Measurements from ENCODE around the gene DHRS4L2.
"Not testable (repeated sequence)": the region's sequence is repeated elsewhere in the genome, so short reads cannot be mapped to it uniquely, and the experiment has no call there.

The DHRS4L2 gene

DNA sequence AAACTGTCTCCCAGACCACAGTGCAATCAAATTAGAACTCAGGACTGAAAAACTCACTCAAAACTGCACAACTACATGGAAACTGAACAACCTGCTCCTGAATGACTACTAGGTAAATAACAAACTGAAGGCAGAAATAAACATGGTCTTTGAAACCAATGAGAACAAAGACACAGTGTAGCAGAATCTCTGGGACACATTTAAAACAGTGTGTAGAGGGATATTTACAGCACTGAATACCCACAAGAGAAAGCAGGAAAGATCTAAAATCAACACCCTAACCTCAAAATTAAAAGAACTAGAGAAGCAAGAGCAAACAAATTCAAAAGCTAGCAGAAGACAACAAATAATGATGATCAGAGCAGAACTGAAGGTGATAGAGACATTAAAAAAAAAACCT lies 14.7 kb upstream of the DHRS4L2 start:
- not testable (repeated sequence) for DNase-seq

DNA sequence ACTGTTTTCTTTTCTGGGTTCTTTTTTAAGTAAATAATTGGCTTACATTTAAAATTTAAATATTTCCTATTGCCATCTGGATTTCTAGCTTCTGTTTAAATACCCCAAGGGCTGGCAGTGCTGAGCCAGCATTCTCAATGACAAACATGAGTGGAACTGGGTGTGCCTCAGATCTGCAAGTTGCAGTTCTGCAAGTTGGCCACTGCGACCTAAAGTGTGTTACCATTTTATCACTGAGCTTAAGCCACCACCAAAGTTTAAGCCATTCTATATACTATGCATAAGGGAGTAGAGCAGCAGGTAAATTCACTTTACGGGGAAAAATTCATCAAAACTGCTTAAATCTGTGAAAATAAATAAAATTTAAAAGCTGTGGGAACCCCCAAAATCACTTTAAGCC lies 11.5 kb upstream of the DHRS4L2 start:
- not testable (repeated sequence) for DNase-seq

DNA sequence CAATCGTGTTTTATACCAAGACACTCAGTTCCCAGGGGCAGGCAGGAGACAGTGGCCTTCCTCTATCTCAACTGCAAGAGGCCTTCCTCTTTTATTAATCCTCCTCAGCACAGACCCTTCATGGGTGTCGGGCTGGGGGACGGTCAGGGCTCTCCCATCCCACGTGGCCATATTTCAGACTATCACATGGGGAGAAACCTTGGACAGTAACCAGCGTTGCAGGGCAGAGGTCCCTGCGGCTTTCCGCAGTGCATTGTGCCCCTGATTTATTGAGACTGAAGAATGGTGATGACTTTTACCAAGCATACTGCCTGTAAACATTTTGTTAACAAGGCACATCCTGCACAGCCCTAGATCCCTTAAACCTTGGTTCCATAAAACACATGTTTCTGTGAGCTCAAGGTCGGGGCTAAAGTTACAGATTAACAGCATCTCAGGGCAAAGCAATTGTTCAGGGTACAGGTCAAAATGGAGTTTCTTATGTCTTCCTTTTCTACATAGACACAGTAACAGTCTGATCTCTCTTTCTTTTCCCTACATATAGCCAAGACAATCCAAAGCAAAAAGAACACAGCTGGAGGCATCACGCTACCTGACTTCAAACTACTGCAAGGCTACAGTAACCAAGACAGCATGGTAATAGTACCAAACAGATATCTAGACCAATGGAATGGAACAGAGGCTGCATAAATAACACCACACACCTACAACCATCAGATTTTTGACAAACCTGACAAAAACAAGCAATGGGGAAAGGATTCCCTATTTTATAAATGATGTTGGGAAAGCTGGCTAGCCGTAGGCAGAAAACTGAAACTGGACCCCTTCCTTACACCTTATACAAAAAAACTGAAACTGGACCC lies 6.5 kb upstream of the DHRS4L2 start:
- DNase-seq, result not testable (repeated sequence)

DNA sequence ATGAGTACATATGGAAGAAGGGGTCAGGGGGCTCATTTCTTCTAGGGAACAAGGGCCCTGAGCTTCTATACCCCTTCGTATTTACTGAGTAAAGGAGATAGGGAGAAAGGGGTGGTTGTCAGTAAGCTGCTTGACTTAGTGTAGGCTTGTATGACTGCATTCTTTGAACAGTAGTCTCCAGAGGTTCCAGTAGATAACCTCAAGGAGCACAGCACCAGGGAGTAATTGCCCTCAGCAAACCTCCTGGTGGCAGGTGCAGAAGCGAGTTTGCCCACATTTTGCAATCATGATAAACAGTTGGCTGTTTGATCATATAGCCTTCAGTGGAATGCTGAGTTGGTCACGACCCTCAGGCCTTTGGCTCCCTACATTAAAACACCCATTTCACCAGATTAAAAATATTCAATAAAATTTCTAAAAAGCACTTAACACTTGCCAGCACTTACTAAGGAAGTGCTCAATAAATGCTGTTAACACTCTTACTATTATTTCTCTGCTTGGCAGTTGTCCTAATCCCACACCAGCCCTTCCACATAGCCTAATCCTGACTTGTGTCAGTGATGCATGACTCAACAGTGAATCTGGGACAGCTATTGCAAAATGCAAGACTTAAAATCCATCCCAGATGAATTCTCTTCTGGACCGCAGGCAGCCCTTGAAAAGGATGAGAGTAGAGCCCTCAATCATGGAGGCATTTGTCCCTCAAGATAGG lies 3.7 kb upstream of the DHRS4L2 start:
- DNase-seq, result no peak

DNA sequence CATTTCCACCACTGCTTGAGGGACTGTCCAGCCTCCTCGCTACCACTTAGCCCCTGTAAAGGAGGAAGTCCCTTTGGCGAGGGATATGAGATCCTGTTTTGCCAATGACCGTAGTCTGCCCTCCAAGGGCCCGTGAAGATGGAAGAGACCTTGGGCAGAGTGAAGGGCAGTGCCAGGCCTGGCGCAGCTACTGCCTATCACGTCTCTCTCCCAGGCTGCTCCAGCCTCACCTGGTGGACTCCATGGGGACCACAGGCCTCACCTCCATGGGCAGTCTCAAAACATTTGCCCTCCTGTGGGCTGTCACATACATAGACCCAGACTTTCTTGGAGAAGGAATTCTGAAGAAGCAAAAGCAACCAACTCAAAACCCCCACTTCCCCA lies 514 bp upstream of the DHRS4L2 start:
- DNase-seq, result not testable (repeated sequence)

DNA sequence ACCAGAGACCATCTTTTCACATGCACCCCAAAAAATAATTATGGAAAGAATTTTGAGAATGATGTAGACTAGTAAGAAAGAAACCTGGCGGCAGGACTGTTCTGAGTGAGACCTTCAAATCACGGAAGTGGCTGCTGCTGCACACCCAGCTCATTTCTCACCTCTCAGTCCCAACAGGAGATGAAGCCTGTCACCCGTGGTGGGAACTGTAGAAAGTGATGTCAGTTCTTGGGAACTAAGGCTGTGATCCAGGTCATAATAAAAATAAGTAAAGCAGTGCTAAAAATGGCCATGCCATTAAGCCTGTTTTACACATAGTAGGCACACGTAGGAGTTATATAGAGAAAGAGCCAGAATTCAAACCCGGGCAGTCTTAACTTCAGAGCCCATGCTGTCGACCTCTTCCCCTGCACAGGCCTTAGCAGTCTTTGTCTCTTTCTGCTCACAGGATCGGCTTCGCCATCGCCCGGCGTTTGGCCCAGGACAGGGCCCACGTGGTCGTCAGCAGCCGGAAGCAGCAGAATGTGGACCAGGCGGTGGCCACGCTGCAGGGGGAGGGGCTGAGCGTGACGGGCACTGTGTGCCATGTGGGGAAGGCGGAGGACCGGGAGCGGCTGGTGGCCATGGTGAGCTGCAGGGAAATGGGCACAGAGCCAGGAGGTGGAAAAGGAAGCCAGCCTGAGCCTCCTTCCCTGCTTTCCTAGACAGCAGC lies 1.2 kb downstream of the DHRS4L2 start:
- peak in 1 of 2 experiments; percentile 26 for DNase-seq

DNA sequence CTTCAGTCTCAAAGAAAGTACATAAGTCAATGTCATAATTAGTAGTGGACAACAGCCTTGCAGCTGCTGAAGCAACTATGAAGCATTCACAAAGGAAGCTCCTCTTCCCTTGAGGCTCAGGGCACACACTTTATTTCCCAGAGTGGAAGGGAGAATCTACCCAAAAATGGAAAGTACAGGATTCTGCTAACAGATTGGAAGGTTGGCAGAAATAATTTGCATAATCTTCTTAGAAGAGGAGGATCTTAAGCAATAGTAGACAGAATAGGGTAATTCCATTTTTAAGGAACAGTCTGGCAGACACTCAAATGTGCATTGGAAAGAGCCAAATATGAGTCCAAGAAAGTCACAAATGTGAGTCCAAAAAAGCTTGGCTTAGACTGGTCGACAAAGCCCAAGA lies 2.2 kb downstream of the DHRS4L2 start:
- not testable (repeated sequence) for DNase-seq

DNA sequence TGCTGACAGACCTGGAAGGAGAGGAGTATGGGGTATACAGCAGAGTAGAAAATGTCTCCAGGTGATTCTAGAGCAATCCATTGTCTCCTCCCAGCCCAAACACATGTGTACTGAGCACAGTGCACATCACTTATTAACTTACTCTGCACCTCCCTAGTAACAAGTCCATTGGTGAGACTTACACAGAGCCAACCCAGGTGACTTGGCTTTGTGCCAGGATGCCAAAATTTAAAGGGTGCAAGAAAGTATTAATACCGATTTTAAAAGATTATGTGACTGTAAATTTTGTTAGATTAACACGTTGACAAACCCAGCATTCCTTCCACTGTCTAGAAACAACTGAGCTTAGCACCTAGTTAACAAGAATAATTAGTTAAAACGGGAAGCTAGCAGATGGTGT lies 4.3 kb downstream of the DHRS4L2 start:
- DNase-seq, result not testable (repeated sequence)

DNA sequence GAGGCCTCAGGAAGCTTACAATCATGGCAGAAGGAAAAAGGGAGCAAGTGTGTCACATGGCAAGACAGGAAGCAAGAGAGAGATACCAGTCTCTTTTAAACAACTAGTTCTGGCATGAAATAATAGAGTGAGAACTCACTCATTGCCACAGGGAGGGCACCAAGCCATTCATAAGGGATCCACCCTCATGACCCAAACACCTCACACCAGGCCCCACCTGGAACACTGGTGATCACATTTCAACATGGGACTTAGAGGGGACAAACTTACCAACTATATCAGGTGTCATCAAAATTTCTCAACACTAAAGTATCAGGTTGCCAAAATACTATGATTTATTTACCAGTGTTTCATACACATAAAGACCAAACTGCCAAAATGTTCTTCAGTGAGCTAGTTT lies 7.3 kb downstream of the DHRS4L2 start:
- DNase-seq, result not testable (repeated sequence)

DNA sequence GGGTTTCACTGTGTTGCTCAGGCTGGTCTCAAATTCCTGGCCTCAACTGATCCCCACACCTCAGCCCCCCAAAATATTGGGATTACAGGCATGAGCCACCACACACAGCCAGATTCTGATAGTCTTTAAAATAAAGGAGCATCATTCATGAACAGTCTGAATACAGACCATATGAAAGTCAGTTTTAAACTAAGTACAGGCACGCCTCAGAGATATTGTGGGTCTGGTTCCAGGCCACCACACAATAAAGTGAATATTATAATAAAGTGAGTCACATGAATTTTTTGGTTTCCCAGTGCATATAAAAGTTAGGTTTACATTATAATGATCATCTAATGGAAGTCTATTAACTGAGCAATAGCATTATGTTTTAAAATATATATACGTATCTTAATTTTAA lies 8.1 kb downstream of the DHRS4L2 start:
- not testable (repeated sequence) for DNase-seq

DNA sequence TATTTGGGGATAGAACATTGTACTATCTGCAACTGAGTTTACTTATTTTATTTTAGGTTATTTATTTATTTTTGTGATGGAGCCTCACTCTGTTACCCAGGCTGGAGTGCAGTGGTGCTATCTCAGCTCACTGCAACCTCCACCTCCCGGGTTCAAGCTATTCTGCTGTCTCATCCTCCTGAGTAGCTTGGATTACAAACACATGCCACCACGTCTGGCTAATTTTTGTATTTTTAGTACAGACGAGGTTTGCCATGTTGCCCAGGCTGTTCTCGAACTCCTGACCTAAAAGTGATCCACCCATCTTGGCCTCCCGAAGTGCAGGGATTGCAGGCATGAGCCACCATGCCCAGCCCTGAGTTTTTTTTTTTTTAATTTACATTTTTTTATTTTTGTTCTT lies 10.9 kb downstream of the DHRS4L2 start:
- not testable (repeated sequence) for DNase-seq

DNA sequence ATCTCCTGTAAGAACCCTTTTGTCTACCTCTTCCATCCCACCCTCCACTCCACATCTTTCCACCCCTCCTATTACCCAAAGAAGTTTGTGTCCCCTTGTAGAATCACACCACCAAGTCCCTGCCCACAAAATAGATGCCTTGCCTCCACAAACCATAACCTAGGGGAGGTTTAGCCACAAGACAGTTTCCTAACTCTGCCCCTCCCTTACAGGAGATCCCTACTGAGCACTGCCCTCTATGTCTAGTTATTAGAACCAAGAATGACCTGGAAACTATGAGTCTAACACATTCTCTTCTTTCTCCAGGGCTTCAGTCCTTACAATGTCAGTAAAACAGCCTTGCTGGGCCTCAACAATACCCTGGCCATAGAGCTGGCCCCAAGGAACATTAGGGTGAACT lies 12.3 kb downstream of the DHRS4L2 start:
- DNase-seq, result not testable (repeated sequence)

DNA sequence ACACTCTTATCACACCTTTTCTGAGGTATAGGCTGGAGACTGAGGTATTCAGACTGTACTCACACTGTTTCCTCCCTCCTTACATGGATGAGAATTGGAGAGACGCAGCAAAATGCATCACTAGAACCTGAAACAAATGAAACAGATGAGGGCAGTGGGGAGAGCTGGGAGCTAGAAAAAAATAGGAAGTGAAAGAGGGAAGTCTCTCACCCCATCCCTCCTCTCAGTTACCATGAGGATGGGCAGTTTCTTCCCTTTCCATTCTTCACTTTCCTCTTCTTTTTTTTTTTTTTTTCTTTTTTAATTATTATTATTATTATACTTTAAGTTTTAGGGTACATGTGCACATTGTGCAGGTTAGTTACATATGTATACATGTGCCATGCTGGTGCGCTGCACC lies 12.9 kb downstream of the DHRS4L2 start:
- not testable (repeated sequence) for DNase-seq

DNA sequence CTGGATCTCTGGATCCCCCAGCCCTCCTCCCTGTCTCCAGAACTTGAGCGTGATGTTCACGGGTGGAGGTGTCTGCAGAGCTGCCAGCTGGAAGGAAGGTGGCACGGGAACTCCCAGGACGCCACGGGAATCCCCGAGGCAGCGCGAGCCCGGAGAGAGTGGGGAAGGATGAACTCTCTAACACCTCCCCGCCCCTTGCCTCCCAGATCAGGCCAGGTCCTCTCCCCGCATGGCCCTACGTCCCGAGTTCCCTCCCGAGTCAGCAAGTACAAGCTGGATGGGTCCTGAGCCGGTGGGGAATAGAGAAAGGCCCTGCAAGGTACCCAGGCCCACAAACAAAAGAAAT lies 17.7 kb downstream of the DHRS4L2 start:
- not testable (repeated sequence) for DNase-seq

DNA sequence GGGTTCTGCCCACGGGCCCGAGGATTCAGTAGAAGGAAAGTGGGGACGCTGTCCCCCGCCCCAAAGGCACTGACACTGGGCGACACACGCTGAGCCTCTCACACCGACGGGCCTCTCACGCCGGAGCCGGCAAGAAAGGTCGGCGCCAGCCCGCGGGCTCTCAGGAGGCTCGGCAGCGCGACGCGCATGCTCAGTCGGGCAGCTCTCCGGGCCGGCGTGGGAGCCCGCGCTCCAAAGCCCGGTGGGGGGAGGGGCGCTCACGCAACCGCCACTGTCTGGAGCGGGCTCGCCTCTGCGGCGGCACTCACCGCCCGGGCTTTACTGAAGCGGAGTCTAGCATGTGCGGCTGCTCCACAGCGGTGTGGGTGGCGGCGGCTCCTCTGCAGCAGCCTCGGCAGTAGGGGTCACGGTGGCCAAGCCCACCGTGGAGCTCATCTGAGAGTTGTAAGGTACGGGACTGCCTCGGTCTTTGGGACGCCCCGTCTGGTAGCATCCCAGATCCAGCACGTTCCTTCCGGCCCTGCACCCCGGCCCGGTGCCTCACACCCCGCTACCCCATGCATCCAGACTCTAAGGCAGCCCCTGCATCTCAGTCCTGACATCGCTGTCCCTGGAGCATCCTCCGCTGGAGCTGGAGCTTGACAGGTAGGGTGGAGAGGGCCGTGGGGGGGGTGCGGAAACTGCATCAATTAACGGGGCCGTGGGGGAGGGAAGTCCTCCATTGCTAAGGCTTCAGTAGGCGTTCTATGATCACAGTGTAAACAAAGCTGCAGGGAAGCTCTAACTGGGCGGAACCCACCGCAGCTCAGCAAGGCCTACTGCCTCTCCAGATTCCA lies 18.3 kb downstream of the DHRS4L2 start:
- peak; percentile 38 to 70 for DNase-seq

DNA sequence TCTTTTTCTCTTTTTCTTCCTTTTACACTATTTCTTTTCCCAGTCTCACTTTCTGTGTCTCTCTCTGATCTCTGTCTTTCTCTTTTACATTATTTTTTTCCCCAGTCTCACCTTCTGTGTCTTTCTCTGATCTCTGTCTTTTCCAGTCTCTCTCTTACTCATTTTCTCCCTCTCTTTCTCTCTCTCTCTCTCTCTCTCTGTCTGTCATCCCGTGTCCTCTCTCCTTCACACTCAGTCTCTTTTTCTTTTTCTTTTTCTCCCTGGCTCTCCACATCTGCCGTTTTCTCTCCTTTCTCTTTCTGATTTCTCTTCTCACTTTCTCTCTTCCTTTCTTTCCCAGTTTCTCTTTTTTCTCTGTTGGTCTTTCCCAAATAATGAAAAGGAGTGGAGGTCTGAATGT lies 22.3 kb downstream of the DHRS4L2 start:
- DNase-seq, result no peak

DNA sequence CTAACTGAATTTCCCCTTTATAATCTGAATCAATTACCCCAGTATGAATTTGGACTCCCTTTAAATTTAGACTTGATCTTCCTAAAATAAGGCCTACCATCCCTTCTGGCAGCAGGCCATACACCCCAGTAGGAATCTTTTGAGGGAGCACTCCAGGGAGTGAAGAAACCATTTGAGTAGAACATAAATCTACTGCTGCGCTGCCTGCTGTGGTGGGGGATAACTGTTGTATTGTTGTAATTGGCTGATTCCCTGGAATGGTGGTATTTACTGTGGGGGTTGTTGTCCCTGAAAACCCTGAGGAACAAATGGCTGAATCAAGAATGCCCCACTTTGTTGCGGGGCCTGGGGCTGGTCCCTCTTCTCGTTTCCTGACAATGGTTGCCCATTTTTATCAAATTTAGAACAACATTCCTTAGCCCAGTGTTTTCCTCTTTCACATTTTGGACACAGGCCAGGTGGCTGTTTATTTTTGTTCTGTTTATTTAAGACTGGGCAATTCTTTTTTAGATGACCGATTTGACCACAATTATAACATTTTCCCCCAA lies 24.1 kb downstream of the DHRS4L2 start:
- not testable (repeated sequence) for DNase-seq

DNA sequence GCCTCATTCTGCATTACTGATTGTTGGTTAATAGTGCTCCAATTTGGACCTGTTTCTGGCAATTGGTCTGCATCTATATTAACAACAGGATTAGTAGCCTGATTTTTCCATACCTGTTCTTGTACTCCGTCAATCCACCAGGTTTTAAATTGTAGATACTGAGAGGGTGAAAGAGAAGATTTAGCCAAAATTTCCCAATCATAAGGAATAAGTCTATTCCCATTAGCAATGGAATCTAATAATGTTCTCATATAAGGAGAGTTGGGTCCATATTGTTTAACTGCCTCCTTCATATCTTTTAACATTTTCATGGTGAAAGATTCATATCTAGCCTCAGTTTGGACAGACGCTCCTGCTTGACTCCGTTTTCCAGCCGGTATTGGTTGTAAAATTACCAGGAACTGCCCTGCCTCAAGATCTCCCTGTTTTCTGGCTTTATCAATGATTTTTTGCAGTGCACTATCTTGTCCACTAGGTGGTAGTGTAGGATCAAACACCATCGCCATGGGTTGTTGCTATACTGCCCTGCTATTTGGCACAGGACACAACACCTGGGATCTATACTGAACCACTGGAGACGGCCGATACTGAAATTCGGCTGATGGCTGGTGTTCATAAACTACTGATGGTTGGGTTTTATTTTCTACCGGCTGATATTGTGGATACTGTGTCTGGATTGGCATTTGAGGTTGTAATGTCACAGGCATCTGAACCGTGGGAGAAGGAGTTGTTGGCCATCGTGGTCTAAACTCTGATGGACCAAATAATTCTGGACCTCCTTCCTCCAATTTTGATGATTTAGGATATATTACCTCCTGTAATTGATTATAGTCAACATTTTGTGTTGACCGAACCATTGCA lies 25.2 kb downstream of the DHRS4L2 start:
- peak; percentile 54 to 56 for DNase-seq

DNA sequence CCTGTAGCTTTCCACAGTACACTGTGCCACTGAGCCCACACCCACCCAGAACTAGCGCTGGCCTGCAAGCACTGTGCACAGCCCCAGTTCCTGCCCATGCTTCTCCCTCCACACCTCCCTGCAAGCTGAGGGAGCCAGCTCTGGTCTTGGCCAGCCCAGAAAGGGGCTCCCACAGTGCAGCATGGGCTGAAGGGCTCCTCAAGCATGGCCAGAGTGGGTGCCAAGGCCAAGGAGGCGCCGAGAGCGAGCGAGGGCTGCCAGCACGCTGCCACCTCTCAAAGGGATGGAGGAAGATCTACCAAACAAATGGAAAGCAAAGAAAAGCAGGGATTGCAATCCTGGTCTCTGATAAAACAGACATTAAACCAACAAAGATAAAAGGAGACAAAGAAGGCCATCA lies 27.0 kb downstream of the DHRS4L2 start:
- DNase-seq, result not testable (repeated sequence)

DNA sequence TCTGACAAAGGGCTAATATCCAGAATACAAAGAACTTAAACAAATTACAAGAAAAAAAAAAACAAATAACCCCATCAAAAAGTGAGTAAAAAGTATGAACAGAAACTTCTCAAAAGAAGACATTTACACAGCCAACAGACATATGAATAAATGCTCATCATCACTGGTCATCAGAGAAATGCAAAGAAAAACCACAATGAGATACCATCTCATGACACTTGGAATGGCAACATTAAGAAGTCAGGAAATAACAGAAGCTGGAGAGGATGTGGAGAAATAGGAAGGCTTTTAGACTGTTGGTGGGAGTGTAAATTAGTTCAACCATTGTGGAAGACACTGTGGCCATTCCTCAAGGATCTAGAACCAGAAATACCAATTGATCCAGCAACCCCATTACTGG lies 30.2 kb downstream of the DHRS4L2 start:
- not testable (repeated sequence) for DNase-seq

DNA sequence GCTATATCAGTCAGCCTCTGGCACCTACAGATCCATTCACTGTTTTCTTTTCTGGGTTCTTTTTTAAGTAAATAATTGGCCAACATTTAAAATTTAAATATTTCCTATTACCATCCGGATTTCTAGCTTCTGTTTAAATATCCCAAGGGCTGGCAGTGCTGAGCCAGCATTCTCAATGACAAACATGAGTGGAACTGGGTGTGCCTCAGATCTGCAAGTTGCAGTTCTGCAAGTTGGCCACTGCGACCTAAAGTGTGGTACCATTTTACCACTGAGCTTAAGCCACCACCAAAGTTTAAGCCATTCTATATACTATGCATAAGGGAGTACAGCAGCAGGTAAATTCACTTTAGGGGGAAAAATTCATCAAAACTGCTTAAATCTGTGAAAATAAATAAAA lies 31.2 kb downstream of the DHRS4L2 start:
- DNase-seq, result not testable (repeated sequence)
